IPS DF 4.7 (cell line): ENCODE measurements around the gene SLC2A4RG.

Source experiments
- DNase-seq: peaks from one replicate; pipeline ENCODE4 v3.0.0-alpha.2; 2013; ENCODE audit warnings: low spot score; ENCODE audit errors: extremely low read depth

The SLC2A4RG gene

GRCh38 chr20:63699466-63700198, 39.9 kb upstream of the SLC2A4RG start:
- DNase-seq: no peak

- no peak for DNase-seq
Measured at GRCh38 chr20:63700199-63701050, 39.2 kb upstream of the SLC2A4RG start.

GRCh38 chr20:63701051-63701328, 38.6 kb upstream of the SLC2A4RG start:
- no peak for DNase-seq

- DNase-seq: no peak
Measured at GRCh38 chr20:63701329-63702035, 38.1 kb upstream of the SLC2A4RG start.

GRCh38 chr20:63702036-63702665, 37.4 kb upstream of the SLC2A4RG start:
- no peak for DNase-seq

- no peak for DNase-seq
Measured at GRCh38 chr20:63702751-63703470, 36.7 kb upstream of the SLC2A4RG start.

- no peak for DNase-seq
Measured at GRCh38 chr20:63703471-63703975, 36.1 kb upstream of the SLC2A4RG start.

- DNase-seq: no peak
Measured at GRCh38 chr20:63703976-63704748, 35.4 kb upstream of the SLC2A4RG start.

- DNase-seq: no peak
Measured at GRCh38 chr20:63704749-63705117, 34.8 kb upstream of the SLC2A4RG start.

- DNase-seq: no peak
Measured at GRCh38 chr20:63705232-63706026, 34.1 kb upstream of the SLC2A4RG start.

GRCh38 chr20:63706027-63706695, 33.4 kb upstream of the SLC2A4RG start:
- no peak for DNase-seq

- DNase-seq: no peak
Measured at GRCh38 chr20:63706852-63707557, 32.6 kb upstream of the SLC2A4RG start.

- peak; percentile 22 for DNase-seq
Measured at GRCh38 chr20:63707558-63708300, 31.8 kb upstream of the SLC2A4RG start, which contains the start of the genes ARFRP1 and ZGPAT. TSS of gene ARFRP1 (minus strand) at chr20:63707976. CDS start at chr20:63707091, 885 bp downstream. TSS of gene ZGPAT (plus strand) at chr20:63708039. CDS start at chr20:63708581, 542 bp downstream.

GRCh38 chr20:63708301-63709148, 31.1 kb upstream of the SLC2A4RG start:
- DNase-seq: no peak

- no peak for DNase-seq
Measured at GRCh38 chr20:63709149-63709527, 30.4 kb upstream of the SLC2A4RG start.

- DNase-seq: no peak
Measured at GRCh38 chr20:63711085-63711645, 28.4 kb upstream of the SLC2A4RG start.
